K562 (cell line): ENCODE measurements around the gene ABHD16A. TPM values are rescaled to one million over a fixed set of nuclear protein-coding genes. Genes with fewer than 3 reads are reported as not detected.

Experiments
- ARID4B ChIP-seq: sonication (generic); formaldehyde crosslinking; IDR thresholded peaks from 2 replicates; pipeline ENCODE4 v1.8.0; 2022; ENCODE audit warnings: mild to moderate bottlenecking, missing genetic modification reagents
- CAMTA2 ChIP-seq: fragments of 250-450 bp; sonication (Bioruptor Pico); conservative IDR thresholded peaks from 2 replicates; pipeline ENCODE4 v1.5.1; 2022
- ELF4 ChIP-seq: fragments of 450-650 bp; formaldehyde crosslinking; IDR thresholded peaks from 2 replicates; pipeline ENCODE4 v1.4.0; 2022; ENCODE audit warnings: missing genetic modification characterization
- FOXA1 ChIP-seq: fragments of 450-650 bp; IDR thresholded peaks from 2 replicates; pipeline ENCODE4 v1.6.1; 2016; ENCODE audit warnings: mild to moderate bottlenecking, borderline replicate concordance
- GABPB2 ChIP-seq: fragments of 250-450 bp; sonication (Bioruptor Pico); conservative IDR thresholded peaks from 2 replicates; pipeline ENCODE4 v1.5.1; 2021; ENCODE audit warnings: mild to moderate bottlenecking
- HOMEZ ChIP-seq: fragments of 250-450 bp; sonication (Bioruptor Pico); IDR thresholded peaks from 2 replicates; pipeline ENCODE4 v1.4.0; 2020; ENCODE audit warnings: mild to moderate bottlenecking, moderate library complexity
- POLR2A ChIP-seq: fragments of 450-650 bp; conservative IDR thresholded peaks from 2 replicates; pipeline ENCODE4 v1.6.1; 2016
- RREB1 ChIP-seq: fragments of 250-450 bp; sonication (Bioruptor Pico); IDR thresholded peaks from 2 replicates; pipeline ENCODE4 v1.4.0; 2020
- SRSF7 ChIP-seq: fragments of 200-400 bp; formaldehyde crosslinking; optimal IDR thresholded peaks from 2 replicates; pipeline ENCODE3; 2017; ENCODE audit warnings: mild to moderate bottlenecking, low read depth, low read length
- TBL1XR1 ChIP-seq, 2 experiments: IDR thresholded peaks; 2 replicates each; pipeline ENCODE4 v1.6.1; 2012; ENCODE audit warnings: improper control_type of control experiment in 2 of 2, low read length in 2 of 2, mild to moderate bottlenecking in 1 of 2
- ZNF23 ChIP-seq: fragments of 250-450 bp; sonication (Bioruptor Pico); IDR thresholded peaks from 2 replicates; pipeline ENCODE4 v1.4.0; 2020; ENCODE audit warnings: mild to moderate bottlenecking
- ZNF512 ChIP-seq: IDR thresholded peaks from 2 replicates; pipeline ENCODE4 v1.6.1; 2016; ENCODE audit warnings: missing genetic modification characterization, missing compliant biosample characterization
- ZNF717 ChIP-seq: fragments of 250-450 bp; sonication (Bioruptor Pico); IDR thresholded peaks from 2 replicates; pipeline ENCODE4 v1.5.0; 2021
- polyA plus RNA-seq, 8 experiments: library from polyadenylated mRNA; depleted of rRNA in 4 of 8; stranded (reverse) in 5 of 8; unstranded in 3 of 8; fragments of >200 nt; fragmentation: Nextera tagmentation in 2 of 8; fragmentation: Illumina TruSeq in 1 of 8; extraction: Ambion mirVana in 2 of 8; extraction: Trizol in 1 of 8; gene quantifications; 2 replicates each; pipeline versions ENCODE4 v1.2.1 to v1.2.3, GENCODE V29; 2011 to 2014; ENCODE audit warnings: inconsistent platforms in 1 of 8, missing spikeins in 1 of 8
- total RNA-seq, 7 experiments: library from RNA; depleted of rRNA in 6 of 7; stranded (reverse); fragments of >200 nt in 6 of 7; fragmentation: Illumina TruSeq in 2 of 7; extraction: Trizol in 2 of 7; gene quantifications; 2 replicates each; pipeline versions ENCODE4 v1.2.1 to v1.2.3, GENCODE V29; 2011 to 2021; ENCODE audit warnings: low replicate concordance in 1 of 7

Gene ABHD16A
- total and polyA plus RNA-seq, 9 of the 15 experiments (the other 6 are each of a cell fraction or from before 2014, with no cell fraction given): 25.8 to 120 (median 81.6) TPM

GRCh38 chr6:31690231-31691077 lies 12.7 kb downstream of the ABHD16A start (continued):
- TF ChIP-seq RREB1 (CRISPR knock-in tag) (peak; percentile 11; the same call in 1 of the 2 replicates), ZNF512 (tag) (no peak), SRSF7 (no peak), CAMTA2 (no peak), POLR2A (peak; percentile 83), HOMEZ (no peak), FOXA1 (no peak), ZNF23 (no peak), TBL1XR1 (IDR thresholded peaks at IDR 0.05; ENCODE audit: low read length in 2 of 2) (peak in 1 of 2 experiments; percentile 92; a peak in 3 of 4 replicates), ARID4B (CRISPR knock-in tag) (no peak), GABPB2 (CRISPR knock-in tag) (peak; percentile 72; the same call in 1 of the 2 replicates), ELF4 (CRISPR knock-in tag) (peak; percentile 89), ZNF717 (CRISPR knock-in tag) (0 out of 2 replicates have a peak, but pooled peaks have one; percentile 36)
